Activated naive CD4-positive, alpha-beta T cell treated with anti-CD3 and anti-CD28 coated beads, Interleukin-2, amount 50 U/mL, for 72 hours (primary cell): ENCODE measurements around the gene SLC10A2. TPM values are rescaled to one million over a fixed set of nuclear protein-coding genes. Genes with fewer than 3 reads are reported as not detected.

Source experiments
- ATAC-seq, 2 donors: fragments of 150-1000 bp; cut with Tn5 transposase; 2 replicates each; pipeline ENCODE4 v1.10.0; 2021; ENCODE audit warnings: mild to moderate bottlenecking in 2 of 2, moderate library complexity in 2 of 2
- DNase-seq, 2 donors: peaks; one replicate each; pipeline ENCODE4 v3.0.0; 2021 to 2022; ENCODE audit warnings: low spot score in 2 of 2
- H3K27ac Mint-ChIP-seq, 2 donors: one replicate each; pipeline ENCODE4 v1.8.0; 2022; ENCODE audit warnings: mild to moderate bottlenecking in 2 of 2, mixed read lengths in 2 of 2
- H3K36me3 Mint-ChIP-seq, 2 donors: one replicate each; pipeline ENCODE4 v1.8.0; 2022; ENCODE audit warnings: mixed read lengths in 2 of 2
- H3K9me3 Mint-ChIP-seq, 2 donors: one replicate each; pipeline ENCODE4 v1.8.0; 2022; ENCODE audit warnings: mixed read lengths in 2 of 2
- total RNA-seq, 2 donors: library from RNA; stranded (reverse); gene quantifications; one replicate each; pipeline ENCODE4 v1.2.3, GENCODE V29; 2022

SLC10A2 gene
- total RNA-seq, 2 donors from 2014 or later, result not detected

DNA sequence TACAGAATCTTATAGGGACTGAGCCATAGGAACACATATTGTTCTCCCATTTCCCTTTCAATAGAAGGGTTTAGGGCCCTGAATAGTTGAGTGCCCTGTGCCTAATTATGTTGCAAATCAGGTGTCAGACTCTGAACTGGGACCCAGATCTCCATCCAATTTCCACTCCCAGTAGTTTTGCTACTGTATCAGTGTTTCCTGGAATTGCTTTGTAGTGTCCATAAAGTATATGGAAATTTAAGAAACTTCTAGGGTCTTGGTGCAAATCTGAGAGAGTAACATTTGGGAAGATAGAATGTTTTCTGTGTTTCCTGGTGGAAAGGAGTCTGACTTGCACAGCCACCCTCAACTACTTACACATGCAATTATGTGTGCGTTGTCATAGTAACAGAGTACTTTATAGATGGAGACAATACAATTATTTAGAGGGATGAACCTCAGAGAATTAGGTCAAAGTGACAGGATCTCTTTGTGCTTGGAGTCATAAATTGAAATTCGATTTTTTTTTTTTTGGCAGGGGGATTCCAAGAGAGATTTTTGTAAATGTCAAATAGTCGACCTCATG lies 646 bp upstream of the SLC10A2 start:
- H3K27ac Mint-ChIP-seq, result no peak overlapping the region
- no peak for DNase-seq
- peaks cover 0 to 3% of the 10 kb centered on the region in 2 donors for H3K9me3 Mint-ChIP-seq
- H3K36me3 Mint-ChIP-seq, result no peaks in the 10 kb centered on the region
- no peak for ATAC-seq

DNA sequence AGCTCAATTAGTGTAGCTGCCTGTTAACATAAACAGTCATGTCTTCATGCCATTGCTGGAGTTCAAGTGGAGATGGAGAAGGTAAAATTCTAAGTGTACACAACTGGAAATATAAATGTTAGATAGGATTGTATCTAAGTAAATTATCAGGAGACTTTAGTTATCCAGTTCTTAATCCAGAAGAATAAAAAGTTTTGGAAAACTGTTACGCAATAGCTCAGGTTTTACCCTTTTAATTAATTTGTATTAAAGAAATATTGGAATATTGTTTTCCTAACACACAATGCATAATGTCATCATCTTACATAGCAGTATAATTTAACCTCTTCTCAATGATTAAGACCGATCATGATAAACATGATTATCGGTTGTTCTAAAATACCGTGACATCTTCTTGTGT lies 2.8 kb downstream of the SLC10A2 start:
- no peak overlapping the region for H3K27ac Mint-ChIP-seq
- no peaks in the 10 kb centered on the region for H3K36me3 Mint-ChIP-seq
- DNase-seq, result no peak
- no peak for ATAC-seq
- peaks cover 0 to 4% of the 10 kb centered on the region in 2 donors for H3K9me3 Mint-ChIP-seq

DNA sequence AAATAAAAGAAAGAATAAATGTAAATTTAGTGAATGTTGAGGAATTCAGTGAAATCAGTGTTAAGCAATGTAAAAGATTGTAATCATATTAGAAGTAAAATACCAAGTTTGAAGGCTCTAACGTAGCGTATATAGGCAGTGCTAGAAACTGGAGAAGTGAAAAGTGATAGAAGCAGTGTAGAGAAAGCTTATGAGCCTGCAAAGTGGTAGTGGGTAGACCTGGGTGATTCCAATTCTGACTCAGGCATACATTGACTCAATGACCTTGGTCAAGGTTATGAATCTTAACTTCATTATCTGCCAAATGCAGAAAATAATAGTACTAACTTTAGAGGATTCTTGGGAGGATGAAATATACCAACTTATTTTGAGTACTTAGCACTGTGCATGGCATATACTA lies 4.1 kb downstream of the SLC10A2 start:
- ATAC-seq (no peak), DNase-seq (no peak)
- no peaks in the 10 kb centered on the region for H3K36me3 Mint-ChIP-seq
- no peak overlapping the region for H3K27ac Mint-ChIP-seq
- H3K9me3 Mint-ChIP-seq, result peaks cover 0 to 6% of the 10 kb centered on the region in 2 donors

DNA sequence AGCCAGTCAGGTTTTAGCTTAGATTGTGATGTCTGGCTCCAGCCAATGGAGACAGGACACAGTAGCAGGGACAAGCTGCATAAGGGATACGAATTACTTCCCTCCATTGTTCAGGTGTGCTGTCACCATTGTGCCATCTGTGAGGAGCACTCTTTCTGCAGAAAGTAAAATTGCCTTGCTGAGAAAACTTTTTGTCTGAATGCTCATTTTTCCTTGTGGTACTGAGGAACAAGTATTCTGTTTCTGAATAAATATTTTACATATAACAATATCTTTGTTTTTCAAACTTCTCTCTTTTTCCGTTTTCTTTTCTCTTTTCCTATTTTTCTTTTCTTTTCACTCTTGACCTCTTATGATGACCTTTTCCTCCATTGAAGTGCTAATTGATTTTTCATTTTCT lies 10.2 kb downstream of the SLC10A2 start:
- ATAC-seq (no peak), DNase-seq (no peak)
- peaks cover 15 to 23% of the 10 kb centered on the region in 2 donors for H3K9me3 Mint-ChIP-seq
- no peak overlapping the region for H3K27ac Mint-ChIP-seq
- H3K36me3 Mint-ChIP-seq, result peaks cover 0 to 8% of the 10 kb centered on the region in 2 donors

DNA sequence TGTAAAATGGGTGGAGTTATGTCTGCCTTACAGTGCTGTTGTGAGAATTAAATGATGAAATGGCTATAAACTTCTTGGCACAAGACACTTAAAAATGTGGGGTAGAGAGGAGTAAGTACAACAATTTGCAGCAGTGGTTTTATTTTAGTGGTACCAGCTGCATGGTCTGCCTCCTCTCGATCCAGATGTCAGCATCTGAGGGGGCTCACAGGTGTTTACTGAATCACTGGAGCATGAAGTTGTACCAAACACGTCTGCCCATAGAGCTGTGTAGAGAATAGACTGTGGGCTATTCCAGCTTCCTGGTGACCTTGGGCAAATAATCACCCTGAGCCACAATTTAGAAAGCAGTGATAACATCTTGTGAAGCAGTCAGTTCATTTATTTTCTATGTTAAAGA lies 11.1 kb downstream of the SLC10A2 start:
- no peak for DNase-seq
- Mint-ChIP-seq H3K9me3 (peaks cover 15 to 23% of the 10 kb centered on the region in 2 donors), H3K27ac (no peak overlapping the region), H3K36me3 (peaks cover 0 to 8% of the 10 kb centered on the region in 2 donors)
- ATAC-seq, result no peak

DNA sequence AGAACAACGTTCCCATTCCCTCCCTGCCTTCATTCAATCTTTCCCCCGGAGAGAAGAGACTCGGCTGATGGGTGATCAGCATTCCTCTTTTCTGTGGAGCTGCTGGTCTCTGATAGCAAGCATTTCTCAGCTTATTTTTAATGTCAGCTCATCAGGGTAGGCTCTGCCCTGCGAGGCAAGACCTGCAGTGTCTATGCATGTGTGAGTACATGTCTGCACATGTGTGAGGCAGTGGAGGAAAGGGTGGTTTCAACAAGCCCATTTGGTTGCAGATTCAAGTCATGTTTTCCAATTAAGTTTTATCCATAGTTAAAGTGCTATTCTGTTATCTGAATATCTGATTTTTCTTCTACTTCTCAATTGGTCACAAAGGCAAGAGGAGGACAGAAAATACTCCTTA lies 19.5 kb downstream of the SLC10A2 start:
- H3K27ac Mint-ChIP-seq, result no peak overlapping the region
- peaks cover 3 to 4% of the 10 kb centered on the region in 2 donors for H3K9me3 Mint-ChIP-seq
- H3K36me3 Mint-ChIP-seq, result no peaks in the 10 kb centered on the region
- ATAC-seq (no peak), DNase-seq (no peak)

DNA sequence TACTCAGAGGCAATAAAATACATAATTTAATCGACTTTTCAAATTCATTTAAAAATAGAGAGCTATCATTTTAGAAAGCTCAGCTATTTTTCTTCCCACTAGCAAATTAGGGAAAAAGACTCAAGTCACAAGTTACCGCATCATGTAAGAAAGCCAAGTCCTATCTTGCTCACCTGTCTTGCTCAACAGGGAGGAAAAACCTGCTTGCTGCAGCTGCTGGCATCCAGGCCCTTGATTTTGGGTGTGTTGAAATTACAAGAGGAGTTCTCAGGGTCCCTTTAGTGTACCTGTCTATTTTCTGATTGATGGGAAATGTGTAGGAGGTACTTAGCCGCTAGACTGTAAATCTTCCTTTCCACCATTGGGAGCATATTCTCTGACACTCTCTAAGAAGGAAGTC lies 22.2 kb downstream of the SLC10A2 start:
- Mint-ChIP-seq H3K27ac (no peak overlapping the region), H3K36me3 (no peaks in the 10 kb centered on the region), H3K9me3 (peaks cover 3 to 4% of the 10 kb centered on the region in 2 donors)
- no peak for DNase-seq
- no peak for ATAC-seq

DNA sequence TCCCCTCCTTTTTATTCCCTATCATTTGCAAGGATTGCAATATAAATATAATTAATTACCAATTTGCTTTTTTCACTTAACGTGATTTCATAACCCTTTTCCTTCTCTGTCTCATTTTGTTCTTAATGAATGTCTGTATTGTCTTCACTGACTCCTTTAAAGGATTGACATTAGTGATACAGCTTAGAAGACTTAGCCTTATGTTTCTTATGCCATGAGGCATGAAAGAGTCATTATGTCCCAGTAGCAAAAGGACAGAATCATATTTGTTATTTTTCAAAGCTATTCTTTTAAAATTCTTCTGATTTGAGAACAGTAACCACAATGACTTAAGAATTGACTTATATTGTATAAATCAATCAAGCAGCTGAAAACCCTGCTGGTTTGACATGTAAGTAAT lies 26.2 kb downstream of the SLC10A2 start:
- DNase-seq, result no peak
- no peak overlapping the region for H3K27ac Mint-ChIP-seq
- no peaks in the 10 kb centered on the region for H3K36me3 Mint-ChIP-seq
- H3K9me3 Mint-ChIP-seq, result no peaks in the 10 kb centered on the region
- no peak for ATAC-seq

DNA sequence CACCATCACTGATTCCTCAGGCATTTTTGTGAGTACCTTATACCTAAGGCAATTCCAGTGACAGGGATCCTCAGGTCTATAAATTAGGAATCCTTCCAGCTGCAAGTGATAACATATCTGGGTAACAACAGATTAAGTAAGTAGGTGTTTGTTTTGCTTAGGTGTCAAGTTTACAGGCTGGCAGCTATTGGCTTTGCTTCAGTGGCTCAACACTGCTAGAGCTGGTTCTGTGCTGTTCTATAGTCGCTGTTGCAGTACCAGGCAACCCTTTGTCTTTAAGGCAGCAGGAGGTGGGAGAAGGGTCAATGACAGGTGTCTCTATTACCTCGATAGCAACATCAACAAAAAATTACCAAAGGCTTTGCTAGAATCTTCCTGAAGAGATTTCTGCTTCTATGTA lies 27.0 kb downstream of the SLC10A2 start:
- DNase-seq (no peak), ATAC-seq (no peak)
- Mint-ChIP-seq H3K27ac (no peak overlapping the region), H3K9me3 (no peaks in the 10 kb centered on the region), H3K36me3 (no peaks in the 10 kb centered on the region)

DNA sequence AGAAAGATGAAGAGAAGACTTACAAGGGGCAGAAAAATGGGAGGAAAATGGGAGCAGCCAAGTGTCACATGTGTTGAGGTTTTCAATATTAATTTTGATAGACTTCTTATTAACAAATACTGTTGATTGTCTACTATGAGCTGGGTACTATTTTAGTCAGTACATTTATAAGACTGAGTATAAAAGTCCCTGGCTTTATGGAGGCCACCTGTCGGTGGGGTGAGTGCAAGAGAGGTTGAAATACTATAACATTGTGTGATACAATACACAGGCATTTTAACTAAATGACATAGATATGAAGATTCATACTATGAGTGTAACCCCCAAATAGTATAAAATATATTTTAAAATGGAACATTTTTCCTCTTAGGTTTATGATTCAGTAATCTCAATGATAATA lies 29.9 kb downstream of the SLC10A2 start:
- no peaks in the 10 kb centered on the region for H3K9me3 Mint-ChIP-seq
- no peaks in the 10 kb centered on the region for H3K36me3 Mint-ChIP-seq
- DNase-seq (no peak), ATAC-seq (no peak)
- H3K27ac Mint-ChIP-seq, result no peak overlapping the region

DNA sequence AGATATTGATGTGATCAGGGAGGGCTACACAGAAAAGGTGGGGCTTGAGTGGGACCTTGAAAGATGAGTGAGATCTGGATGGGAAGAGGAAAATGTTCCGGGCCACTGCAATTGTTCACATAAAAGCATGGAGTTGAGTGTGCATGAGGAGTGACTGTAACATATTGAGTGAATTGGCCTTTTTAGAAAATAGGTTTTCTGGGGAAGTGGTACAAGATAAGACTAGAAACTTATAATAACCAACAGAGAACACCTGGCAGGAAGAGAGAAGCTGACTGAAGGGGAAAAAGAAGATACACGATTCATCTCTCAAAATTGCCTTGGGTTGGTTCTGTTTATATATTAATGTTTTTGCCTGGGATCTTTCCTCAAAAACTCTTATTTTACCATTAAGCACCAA lies 32.2 kb downstream of the SLC10A2 start:
- Mint-ChIP-seq H3K27ac (no peak overlapping the region), H3K9me3 (no peaks in the 10 kb centered on the region), H3K36me3 (no peaks in the 10 kb centered on the region)
- ATAC-seq (no peak), DNase-seq (no peak)

DNA sequence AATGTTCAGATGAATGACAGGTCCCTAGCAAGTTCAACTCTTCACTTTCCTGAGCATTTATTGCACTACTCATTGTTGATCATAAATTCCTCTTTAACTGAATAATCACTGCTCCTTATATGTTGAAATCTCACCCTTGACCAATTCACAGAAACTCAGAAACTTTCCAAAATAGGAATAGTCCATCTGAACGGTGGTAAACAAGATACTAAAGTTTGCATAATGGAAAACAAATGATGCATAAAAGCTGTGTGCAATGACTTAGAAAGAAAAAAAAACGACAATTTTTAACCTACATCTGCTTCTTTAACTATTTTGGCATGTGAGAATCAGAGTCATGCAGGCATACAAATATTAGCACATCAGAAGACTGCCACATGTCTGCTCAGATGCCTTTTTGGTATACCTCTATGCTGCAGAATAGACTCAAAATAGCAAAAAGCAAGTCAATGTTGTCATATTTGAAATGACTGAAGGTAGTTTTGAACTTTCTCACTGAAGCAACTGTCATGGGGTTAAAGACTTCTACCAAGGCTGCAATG lies 34.8 kb downstream of the SLC10A2 start:
- DNase-seq (no peak), ATAC-seq (no peak)
- no peaks in the 10 kb centered on the region for H3K36me3 Mint-ChIP-seq
- peaks cover 3 to 9% of the 10 kb centered on the region in 2 donors for H3K9me3 Mint-ChIP-seq
- H3K27ac Mint-ChIP-seq, result no peak overlapping the region

DNA sequence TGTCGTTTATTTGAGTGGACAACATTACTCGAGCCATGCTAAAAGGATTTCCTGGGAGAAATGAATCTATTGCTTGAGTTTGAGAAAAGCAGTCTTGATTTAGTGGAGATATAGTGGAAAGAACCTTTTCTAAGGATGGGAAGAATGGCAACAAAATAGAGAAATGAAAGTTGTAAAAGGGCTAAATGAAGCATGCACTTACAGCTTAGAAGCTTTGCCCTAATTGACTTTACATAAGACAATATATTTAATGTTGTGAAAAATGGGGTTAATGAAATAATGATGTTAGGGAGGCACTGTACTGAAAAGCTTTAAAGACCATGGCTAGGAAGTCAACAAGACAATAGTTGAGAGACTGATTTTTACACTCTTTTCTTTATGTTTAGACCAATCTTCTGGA lies 35.4 kb downstream of the SLC10A2 start:
- Mint-ChIP-seq H3K9me3 (peaks cover 6 to 12% of the 10 kb centered on the region in 2 donors), H3K27ac (no peak overlapping the region), H3K36me3 (peaks cover 0 to 3% of the 10 kb centered on the region in 2 donors)
- no peak for DNase-seq
- ATAC-seq, result no peak

DNA sequence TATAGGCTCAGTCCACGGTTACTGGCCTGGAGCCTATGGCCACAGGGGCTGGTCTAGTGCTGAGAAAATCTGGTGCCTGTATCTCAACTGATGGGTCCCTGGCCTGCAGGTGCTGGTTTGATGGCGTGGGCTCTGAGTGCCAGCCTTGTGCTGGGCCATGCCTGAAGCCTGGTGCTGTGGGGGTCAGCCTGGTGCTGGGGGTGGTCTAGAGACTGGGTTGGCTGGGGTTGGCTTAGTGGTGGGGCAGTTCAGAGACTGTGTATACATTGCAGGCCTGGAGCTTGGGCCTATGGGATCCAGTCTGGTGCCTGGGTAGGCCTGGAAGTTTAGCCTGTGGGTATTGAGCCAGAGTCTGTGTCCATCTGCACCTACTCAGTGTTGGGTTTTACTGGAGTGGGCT lies 36.4 kb downstream of the SLC10A2 start:
- Mint-ChIP-seq H3K36me3 (peaks cover 0 to 5% of the 10 kb centered on the region in 2 donors), H3K27ac (no peak overlapping the region)
- no peak for ATAC-seq

DNA sequence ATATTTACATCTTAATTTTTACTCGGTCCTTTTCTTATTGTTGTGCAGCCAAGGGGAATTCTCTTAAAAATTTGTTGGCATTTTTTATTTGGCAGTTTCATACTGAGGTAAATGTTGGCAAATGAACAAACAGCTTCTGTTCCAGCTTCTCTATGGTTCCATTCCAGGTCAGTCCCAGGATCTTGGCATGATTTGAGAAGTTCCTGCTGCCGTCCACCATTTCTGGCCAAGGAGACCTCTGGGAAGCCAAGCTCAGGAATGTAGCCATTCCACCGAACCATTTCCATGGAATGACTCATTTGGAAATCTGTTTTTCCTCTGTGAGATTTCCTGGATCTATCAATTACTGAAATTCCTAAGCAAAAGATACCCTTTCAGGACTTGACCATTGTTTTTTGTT lies 43.9 kb downstream of the SLC10A2 start:
- DNase-seq (no peak), ATAC-seq (no peak)
- Mint-ChIP-seq H3K36me3 (peaks cover 0 to 5% of the 10 kb centered on the region in 2 donors), H3K9me3 (peaks cover 13 to 19% of the 10 kb centered on the region in 2 donors), H3K27ac (no peak overlapping the region)

More for the DNA sequence above, 36.4 kb downstream of the SLC10A2 start:
- H3K9me3 Mint-ChIP-seq, result peaks cover 9 to 15% of the 10 kb centered on the region in 2 donors
- no peak for DNase-seq

DNA sequence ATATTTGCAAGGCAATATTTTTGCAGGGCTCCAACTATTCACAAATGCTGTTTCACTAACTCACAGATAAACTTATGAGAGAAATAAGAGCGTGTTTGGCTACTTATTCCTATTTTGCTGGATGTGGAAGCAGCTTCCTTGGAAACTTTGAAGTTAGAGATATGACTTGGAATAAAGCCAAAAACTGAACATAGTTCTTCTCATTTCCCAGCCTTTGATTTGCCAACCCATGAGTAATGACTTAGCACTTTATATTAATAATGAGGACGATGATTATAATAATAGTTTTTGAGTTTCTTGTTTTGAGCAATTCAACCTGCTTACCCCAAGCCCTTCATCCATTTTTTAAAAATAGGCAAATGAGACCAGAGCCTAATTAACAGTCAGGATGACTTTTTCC lies 47.7 kb downstream of the SLC10A2 start:
- no peak overlapping the region for H3K27ac Mint-ChIP-seq
- H3K9me3 Mint-ChIP-seq, result peaks cover 0 to 4% of the 10 kb centered on the region in 2 donors
- DNase-seq (no peak), ATAC-seq (no peak)
- no peaks in the 10 kb centered on the region for H3K36me3 Mint-ChIP-seq

DNA sequence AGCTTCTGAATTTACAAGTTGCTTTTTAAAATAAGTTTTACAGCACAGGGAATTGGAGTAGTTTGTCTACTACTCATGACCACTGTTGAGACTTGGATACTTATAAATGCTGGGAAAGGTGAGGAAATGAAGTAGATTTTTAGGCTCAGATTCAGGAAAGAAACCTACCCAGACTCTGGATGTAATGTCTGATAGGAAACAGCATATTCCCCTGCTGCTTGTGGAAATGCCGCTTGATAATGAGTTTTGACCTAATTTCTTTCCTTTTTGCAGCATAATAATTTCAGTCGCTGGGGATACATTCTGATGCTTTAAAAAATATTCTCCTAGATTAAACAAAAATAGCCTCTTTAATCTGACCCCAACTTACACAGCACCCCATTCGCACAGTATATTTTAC lies 53.6 kb downstream of the SLC10A2 start:
- Mint-ChIP-seq H3K27ac (no peak overlapping the region), H3K36me3 (no peaks in the 10 kb centered on the region)
- DNase-seq, result no peak

DNA sequence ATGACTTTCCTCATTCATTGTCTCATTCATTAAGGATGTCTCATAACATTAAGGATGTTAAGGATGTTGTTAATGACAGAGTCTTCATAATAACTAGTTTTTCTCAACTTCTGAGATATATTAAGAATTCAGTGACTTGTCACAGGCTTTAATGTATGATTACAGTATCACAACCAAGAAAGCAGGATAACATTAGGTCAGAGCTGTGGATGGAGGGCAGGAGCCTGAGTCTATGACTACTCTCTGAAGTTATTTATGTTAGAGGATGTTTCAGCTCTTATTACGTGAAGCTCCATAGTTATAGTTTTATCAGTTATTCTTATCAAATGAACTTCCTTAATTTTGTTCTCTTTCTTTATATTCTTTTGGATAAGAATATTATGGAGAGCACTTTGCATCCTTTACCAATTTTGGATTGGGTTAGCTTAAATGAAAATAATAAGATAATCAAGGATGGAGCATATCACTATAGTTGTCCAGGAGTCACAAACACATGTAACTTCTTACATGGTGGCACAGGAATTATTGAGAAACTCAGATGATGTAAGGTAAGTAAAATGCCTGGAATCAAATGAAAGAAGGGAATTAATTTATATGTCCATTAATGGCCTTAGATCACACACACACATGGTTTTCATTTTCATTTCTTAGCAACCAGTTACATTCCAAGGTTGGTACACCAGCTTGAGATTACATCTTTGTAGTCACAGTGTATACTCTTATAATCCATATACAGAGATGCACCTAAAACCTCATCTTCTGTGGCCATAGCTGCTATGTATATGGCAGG lies 57.0 kb downstream of the SLC10A2 start:
- Mint-ChIP-seq H3K27ac (no peak overlapping the region), H3K9me3 (no peaks in the 10 kb centered on the region), H3K36me3 (no peaks in the 10 kb centered on the region)
- no peak for ATAC-seq
- DNase-seq, result no peak

More for the DNA sequence above, 53.6 kb downstream of the SLC10A2 start:
- no peaks in the 10 kb centered on the region for H3K9me3 Mint-ChIP-seq
- ATAC-seq, result no peak
